H1 (cell line): ENCODE results near the gene SGSM1. TPM values are rescaled to one million over a fixed set of nuclear protein-coding genes. Genes with fewer than 3 reads are reported as not detected.

Experiments
- CTCF ChIA-PET: fragments of 300-600 bp; sonication (Branson Sonifier 250); formaldehyde crosslinking; loops from one replicate; lab custom pipeline; 2021; ENCODE audit not compliant: partially characterized antibody; lab: Charles Lee
- POLR2A ChIA-PET: fragments of 300-600 bp; sonication (Branson Sonifier 250); formaldehyde crosslinking; loops from one replicate; lab custom pipeline; 2021; ENCODE audit warnings: inconsistent platforms; ENCODE audit not compliant: partially characterized antibody; lab: Charles Lee
- DNase-seq, 2 experiments: peaks; one replicate each; pipeline versions ENCODE4 v3.0.0 to v3.0.0-alpha.2; 2010 to 2022; ENCODE audit warnings: low spot score in 2 of 2, low read depth in 1 of 2, mixed read lengths in 1 of 2
- FAIRE-seq: peaks from 2 replicates; lab custom pipeline; 2011; peaks lifted over from hg19 to GRCh38; lab: Jason Lieb, UNC
- H2AFZ ChIP-seq: 2 replicates; pipeline ENCODE4 v1.8.1; 2012; ENCODE audit warnings: low read length, inconsistent platforms
- H2AK5ac ChIP-seq: 2 replicates; pipeline ENCODE4 v1.6.1; 2013; ENCODE audit warnings: low read depth, low read length
- H2BK120ac ChIP-seq: replicated peaks from 2 replicates; pipeline ENCODE3; 2013; ENCODE audit warnings: low read depth, low read length, inconsistent platforms
- H2BK12ac ChIP-seq: 2 replicates; pipeline ENCODE4 v1.6.1; 2013; ENCODE audit warnings: low read depth, low read length
- H2BK15ac ChIP-seq: 2 replicates; pipeline ENCODE4 v1.6.1; 2013; ENCODE audit warnings: low read length
- H2BK20ac ChIP-seq: 2 replicates; pipeline ENCODE4 v1.6.1; 2013; ENCODE audit warnings: low read length
- H2BK5ac ChIP-seq: 2 replicates; pipeline ENCODE4 v1.6.1; 2013; ENCODE audit warnings: low read depth, low read length
- H3K14ac ChIP-seq: 2 replicates; pipeline ENCODE4 v1.6.1; 2013; ENCODE audit warnings: inconsistent platforms; ENCODE audit not compliant: insufficient read length
- H3K18ac ChIP-seq: 2 replicates; pipeline ENCODE4 v1.6.1; 2013; ENCODE audit warnings: low read length; ENCODE audit errors: extremely low read depth
- H3K23ac ChIP-seq: 2 replicates; pipeline ENCODE4 v1.6.1; 2013; ENCODE audit warnings: inconsistent platforms; ENCODE audit not compliant: insufficient read length
- H3K23me2 ChIP-seq: 2 replicates; pipeline ENCODE4 v1.6.1; 2013; ENCODE audit warnings: low read depth, low read length
- H3K27ac ChIP-seq: 2 replicates; pipeline ENCODE4 v1.6.1; 2011; ENCODE audit warnings: low read depth, low read length, inconsistent platforms
- H3K27me3 ChIP-seq, 4 experiments: replicated peaks in 1 of 4; 1 replicate in 1 of 4; 2 replicates in 3 of 4; pipeline versions ENCODE4 v1.6.1 to v1.8.1; 2011 to 2013; ENCODE audit warnings: low read length in 3 of 4, mild to moderate bottlenecking in 3 of 4, inconsistent platforms in 2 of 4, mixed read lengths in 2 of 4, moderate library complexity in 1 of 4; ENCODE audit not compliant: control insufficient read depth in 3 of 4, insufficient read depth in 3 of 4; ENCODE audit errors: extremely low read depth in 1 of 4
- H3K36me3 ChIP-seq, 4 experiments: 2 replicates each; pipeline versions ENCODE4 v1.6.1 to v1.8.1; 2011 to 2013; ENCODE audit warnings: mild to moderate bottlenecking in 4 of 4, low read length in 3 of 4, moderate library complexity in 2 of 4, control low read depth in 1 of 4, inconsistent platforms in 1 of 4; ENCODE audit not compliant: insufficient read depth in 4 of 4, control insufficient read depth in 2 of 4
- H3K4ac ChIP-seq: replicated peaks from 2 replicates; pipeline ENCODE3; 2013; ENCODE audit warnings: low read length, low read depth, mixed read lengths, inconsistent platforms; ENCODE audit not compliant: insufficient read length
- H3K4me1 ChIP-seq, 4 experiments: replicated peaks in 1 of 4; 1 replicate in 1 of 4; 2 replicates in 3 of 4; pipeline versions ENCODE4 v1.6.1 to v1.8.1; 2011 to 2013; ENCODE audit warnings: low read length in 3 of 4, inconsistent platforms in 2 of 4, mixed read lengths in 1 of 4; ENCODE audit not compliant: insufficient read depth in 4 of 4, control insufficient read depth in 3 of 4
- H3K4me2 ChIP-seq, 2 experiments: 2 replicates each; pipeline versions ENCODE4 v1.6.1 to v1.8.1; 2011 to 2013; ENCODE audit warnings: low read depth in 2 of 2, low read length in 2 of 2, control low read depth in 1 of 2, inconsistent platforms in 1 of 2, mild to moderate bottlenecking in 1 of 2; ENCODE audit not compliant: insufficient read depth in 1 of 2
- H3K4me3 ChIP-seq, 4 experiments: fragments of 200-600, 300-600 bp in 1 of 4; sonication (generic), shearing (Covaris generic), sonication (Bioruptor Twin) in 1 of 4; 2 replicates each; pipeline versions ENCODE4 v1.5.1 to v1.8.1; 2011 to 2016; ENCODE audit warnings: low read length in 4 of 4, low read depth in 3 of 4, control low read depth in 2 of 4, inconsistent platforms in 2 of 4, mild to moderate bottlenecking in 2 of 4, mixed read lengths in 1 of 4, moderate library complexity in 1 of 4; ENCODE audit not compliant: insufficient read depth in 2 of 4; ENCODE audit errors: extremely low read depth in 1 of 4
- H3K56ac ChIP-seq: replicated peaks from 2 replicates; pipeline ENCODE3; 2013; ENCODE audit warnings: low read depth, mild to moderate bottlenecking, mixed read lengths, low read length, inconsistent platforms; ENCODE audit not compliant: insufficient read length
- H3K79me1 ChIP-seq: 2 replicates; pipeline ENCODE4 v1.6.1; 2013; ENCODE audit warnings: low read depth, low read length, control low read depth
- H3K79me2 ChIP-seq, 2 experiments: 2 replicates each; pipeline versions ENCODE4 v1.6.1 to v1.8.1; 2012 to 2013; ENCODE audit warnings: low read length in 2 of 2, mild to moderate bottlenecking in 2 of 2, inconsistent platforms in 1 of 2; ENCODE audit not compliant: insufficient read depth in 2 of 2, control insufficient read depth in 1 of 2
- H3K9ac ChIP-seq, 4 experiments: replicated peaks in 1 of 4; 1 replicate in 1 of 4; 2 replicates in 3 of 4; pipeline versions ENCODE4 v1.6.1 to v1.8.1; 2011 to 2013; ENCODE audit warnings: low read depth in 3 of 4, low read length in 3 of 4, control low read depth in 2 of 4, mild to moderate bottlenecking in 2 of 4, moderate library complexity in 2 of 4, inconsistent platforms in 1 of 4; ENCODE audit errors: extremely low read depth in 1 of 4
- H3K9me3 ChIP-seq, 2 experiments: 2 replicates each; pipeline versions ENCODE4 v1.6.1 to v1.8.1; 2012 to 2013; ENCODE audit warnings: mild to moderate bottlenecking in 2 of 2, moderate library complexity in 2 of 2, control low read depth in 1 of 2, inconsistent platforms in 1 of 2, low read depth in 1 of 2, low read length in 1 of 2, mixed read lengths in 1 of 2; ENCODE audit not compliant: insufficient read depth in 2 of 2
- H4K20me1 ChIP-seq, 2 experiments: replicated peaks in 1 of 2; 2 replicates each; pipeline versions ENCODE3 to v1.8.1; 2011 to 2013; ENCODE audit warnings: inconsistent platforms in 2 of 2, low read length in 2 of 2, mild to moderate bottlenecking in 1 of 2; ENCODE audit not compliant: insufficient read depth in 2 of 2, control insufficient read depth in 1 of 2
- H4K5ac ChIP-seq: 2 replicates; pipeline ENCODE4 v1.6.1; 2013; ENCODE audit warnings: low read length, low read depth, mixed read lengths, inconsistent platforms; ENCODE audit not compliant: insufficient read length
- H4K8ac ChIP-seq: 2 replicates; pipeline ENCODE4 v1.8.0; 2013; ENCODE audit warnings: mild to moderate bottlenecking, moderate library complexity, low read length, inconsistent platforms; ENCODE audit not compliant: insufficient read depth; ENCODE audit errors: extremely low read depth
- H4K91ac ChIP-seq: replicated peaks from 2 replicates; pipeline ENCODE3; 2013; ENCODE audit warnings: low read length, mixed read lengths, inconsistent platforms; ENCODE audit not compliant: insufficient read length
- ASH2L ChIP-seq: fragments of 200-600, 300-600 bp; sonication (generic); IDR thresholded peaks from one replicate; pipeline ENCODE4 v1.7.1; 2017; ENCODE audit warnings: low read length
- BACH1 ChIP-seq: IDR thresholded peaks from 2 replicates; pipeline ENCODE4 v1.6.1; 2012; ENCODE audit warnings: low read length, improper control_type of control experiment
- EZH2 ChIP-seq: fragments of 200-600 bp; sonication (generic); IDR thresholded peaks from 2 replicates; pipeline ENCODE4 v1.7.1; 2012; ENCODE audit warnings: low read depth, mild to moderate bottlenecking, moderate library complexity, low read length, inconsistent platforms; ENCODE audit not compliant: severe bottlenecking
- WGBS, 2 experiments: shearing (Covaris generic) in 1 of 2; methylation state at CpG; one replicate each; pipeline versions ENCODE4 v1.1.6 to v1.1.7; 2013 to 2015; ENCODE audit warnings: low lambda C conversion rate in 2 of 2, mixed read lengths in 2 of 2, inconsistent platforms in 1 of 2, low coverage in 1 of 2, missing lambda C conversion rate in 1 of 2; ENCODE audit not compliant: insufficient replicate concordance in 2 of 2, insufficient coverage in 1 of 2, insufficient read length in 1 of 2; ENCODE audit errors: extremely low coverage in 1 of 2, missing lambda C conversion rate in 1 of 2; 5-methylcytosine and 5-hydroxymethylcytosine counted together
- polyA plus RNA-seq, 7 experiments: library from polyadenylated mRNA; depleted of rRNA in 3 of 7; stranded (reverse) in 5 of 7; unstranded in 2 of 7; fragments of >200 nt in 5 of 7; fragments of 200-250 nt in 2 of 7; gene quantifications; 1 replicate in 5 of 7; 2 replicates in 1 of 7; 4 replicates in 1 of 7; pipeline versions ENCODE4 v1.2.1 to v1.2.3, GENCODE V29; 2011 to 2013; ENCODE audit warnings: missing spikeins in 2 of 7, mixed read lengths in 2 of 7
- total RNA-seq: library from RNA; stranded (reverse); fragmentation: NEBNext Ultra II Directional; extraction: Animal tissue kit (Norgen Biotek cat#: 25700); gene quantifications from 2 replicates; pipeline ENCODE4 v1.2.1, GENCODE V29; 2021

The SGSM1 gene
- total and polyA plus RNA-seq, 2 of the 8 experiments (the other 6 are each of a cell fraction or from before 2014, with no cell fraction given) = 2.8 to 5.2 TPM

DNA sequence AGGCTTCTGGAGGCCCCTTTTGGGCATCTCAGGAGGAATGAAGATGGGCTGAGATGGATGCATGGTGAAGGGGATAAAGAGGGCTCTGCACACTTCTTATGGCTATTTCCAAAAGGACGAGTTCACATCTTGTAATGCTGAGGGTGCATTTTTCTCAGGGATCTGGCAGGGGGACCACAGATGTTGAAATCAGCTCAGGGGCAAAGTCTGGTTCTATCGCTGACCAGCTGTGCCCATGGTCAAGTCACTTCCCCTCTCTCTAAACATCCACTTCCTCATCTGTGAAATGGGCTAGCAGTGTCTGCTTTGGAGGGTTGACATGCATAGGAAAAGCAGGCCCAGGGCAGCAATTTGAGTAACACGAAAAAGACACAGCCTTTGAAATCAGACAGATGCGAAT lies 114.0 kb downstream of the SGSM1 start:
- H4K91ac ChIP-seq = no peak overlapping the region
- H3K18ac ChIP-seq = no peak overlapping the region
- H3K79me1 ChIP-seq = no peaks in the 10 kb centered on the region
- no peak overlapping the region for H3K9ac ChIP-seq
- FAIRE-seq = no peak
- DNase-seq = no peak
- H3K56ac ChIP-seq = no peak overlapping the region
- no peak overlapping the region for H2BK120ac ChIP-seq
- no peak overlapping the region for H2BK5ac ChIP-seq
- no peak overlapping the region for H2AFZ ChIP-seq
- no peak overlapping the region for H3K4ac ChIP-seq
- no peak overlapping the region for H3K27ac ChIP-seq
- CTCF ChIA-PET = interaction anchor here (1.4 to 1.6 kb wide), 2 partner anchors 19 to 133 kb away, joined by 3 to 5 read pairs; no protein-coding TSS in a partner anchor
- H2BK20ac ChIP-seq = no peak overlapping the region
- H3K23me2 ChIP-seq = no peaks in the 10 kb centered on the region
- H2BK15ac ChIP-seq = no peak overlapping the region
- H4K8ac ChIP-seq = no peak overlapping the region
- no peak overlapping the region for H3K23ac ChIP-seq
- no peak overlapping the region for H4K5ac ChIP-seq
- no peak overlapping the region for H3K14ac ChIP-seq
- no peak overlapping the region for H2AK5ac ChIP-seq
- no peak overlapping the region for H3K4me3 ChIP-seq
- no peaks in the 10 kb centered on the region for H4K20me1 ChIP-seq
- H3K4me1 ChIP-seq = no peaks in the 10 kb centered on the region
- POLR2A ChIA-PET = no interaction called here
- no peak overlapping the region for H3K4me2 ChIP-seq
- WGBS, 2 experiments = 86% methylated on average over 4 of the region's 4 CpGs; no CpG with 5 or more reads in 1 of the 2 experiments
- no peak overlapping the region for H2BK12ac ChIP-seq
- H3K27me3 ChIP-seq = no peaks in the 10 kb centered on the region
- no peaks in the 10 kb centered on the region for H3K79me2 ChIP-seq
- H3K36me3 ChIP-seq = 0 out of 8 replicates have a peak, but pooled peaks cover 0 to 5% (median 0%) of the 10 kb centered on the region in 4 experiments
- H3K9me3 ChIP-seq = no peaks in the 10 kb centered on the region
- TF ChIP-seq BACH1 = no peak
- TF ChIP-seq ASH2L = no peak
- no peak for TF ChIP-seq EZH2
